WI38 (cell line): ENCODE measurements around the gene ASH1L.

Source experiments
- H3K4me3 ChIP-seq: 2 replicates; pipeline ENCODE4 v1.5.1; 2011; ENCODE audit warnings: low read depth, mild to moderate bottlenecking, control low read depth, low read length
- TF ChIP-seq, protein P1 (sequence below): IDR thresholded peaks from 2 replicates; pipeline ENCODE4 v1.5.1; 2012; ENCODE audit warnings: low read depth, mild to moderate bottlenecking, control low read depth, low read length

The ASH1L gene

DNA sequence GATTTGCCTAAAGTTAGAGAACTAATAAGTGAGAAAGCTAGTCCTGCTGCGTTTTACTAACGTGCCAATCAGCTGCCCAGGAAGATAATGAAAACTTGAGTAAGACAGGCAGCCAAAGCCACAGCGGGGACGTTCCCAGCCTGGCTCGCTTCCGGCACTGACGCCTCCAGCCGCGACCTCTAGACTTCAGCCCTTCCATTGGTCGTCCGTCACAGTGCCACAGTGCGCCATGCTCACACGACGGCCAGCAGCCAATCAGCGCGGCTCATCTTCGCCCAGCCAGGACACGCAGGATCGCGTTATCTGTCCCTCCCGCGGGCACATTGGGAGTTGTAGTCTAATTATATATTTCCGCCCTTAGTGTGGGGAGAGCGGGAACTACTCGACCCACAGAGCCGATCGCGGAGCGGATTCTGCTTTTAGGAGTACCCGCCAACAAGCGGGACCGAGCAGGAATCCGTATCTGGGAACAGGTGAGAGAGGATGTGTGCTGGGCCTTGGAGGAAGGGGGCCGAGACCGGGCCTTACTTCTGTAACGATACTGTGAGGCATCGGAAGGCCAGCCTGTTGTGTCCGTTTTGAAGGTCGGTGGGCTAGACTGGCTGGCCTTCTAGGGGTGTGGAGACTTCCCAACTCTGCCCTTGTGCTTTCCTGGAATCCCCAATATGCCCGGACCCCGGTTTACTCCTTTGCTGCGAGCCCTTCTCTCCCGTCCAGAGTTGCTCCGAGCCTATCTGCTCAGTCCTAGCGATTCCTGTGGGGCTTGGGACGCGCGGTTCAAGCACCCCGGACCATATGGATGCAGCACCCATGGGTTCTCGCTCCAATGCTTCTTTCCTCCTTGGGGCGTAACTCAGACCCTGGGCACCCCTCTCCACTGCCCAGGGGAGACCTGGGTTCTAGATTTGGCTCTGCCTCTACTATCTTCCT is 253.8 kb downstream of the ASH1L start, which contains the start of gene FDPS:
Gene FDPS (plus strand): TSS at position 374 of the 930 bp plus-strand sequence. CDS start 924 bp downstream, outside the sequence.
- peak within 1 kb of the TSS; percentile 90 for H3K4me3 ChIP-seq
- TF ChIP-seq, protein P1, sequence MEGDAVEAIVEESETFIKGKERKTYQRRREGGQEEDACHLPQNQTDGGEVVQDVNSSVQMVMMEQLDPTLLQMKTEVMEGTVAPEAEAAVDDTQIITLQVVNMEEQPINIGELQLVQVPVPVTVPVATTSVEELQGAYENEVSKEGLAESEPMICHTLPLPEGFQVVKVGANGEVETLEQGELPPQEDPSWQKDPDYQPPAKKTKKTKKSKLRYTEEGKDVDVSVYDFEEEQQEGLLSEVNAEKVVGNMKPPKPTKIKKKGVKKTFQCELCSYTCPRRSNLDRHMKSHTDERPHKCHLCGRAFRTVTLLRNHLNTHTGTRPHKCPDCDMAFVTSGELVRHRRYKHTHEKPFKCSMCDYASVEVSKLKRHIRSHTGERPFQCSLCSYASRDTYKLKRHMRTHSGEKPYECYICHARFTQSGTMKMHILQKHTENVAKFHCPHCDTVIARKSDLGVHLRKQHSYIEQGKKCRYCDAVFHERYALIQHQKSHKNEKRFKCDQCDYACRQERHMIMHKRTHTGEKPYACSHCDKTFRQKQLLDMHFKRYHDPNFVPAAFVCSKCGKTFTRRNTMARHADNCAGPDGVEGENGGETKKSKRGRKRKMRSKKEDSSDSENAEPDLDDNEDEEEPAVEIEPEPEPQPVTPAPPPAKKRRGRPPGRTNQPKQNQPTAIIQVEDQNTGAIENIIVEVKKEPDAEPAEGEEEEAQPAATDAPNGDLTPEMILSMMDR, result no peak

DNA sequence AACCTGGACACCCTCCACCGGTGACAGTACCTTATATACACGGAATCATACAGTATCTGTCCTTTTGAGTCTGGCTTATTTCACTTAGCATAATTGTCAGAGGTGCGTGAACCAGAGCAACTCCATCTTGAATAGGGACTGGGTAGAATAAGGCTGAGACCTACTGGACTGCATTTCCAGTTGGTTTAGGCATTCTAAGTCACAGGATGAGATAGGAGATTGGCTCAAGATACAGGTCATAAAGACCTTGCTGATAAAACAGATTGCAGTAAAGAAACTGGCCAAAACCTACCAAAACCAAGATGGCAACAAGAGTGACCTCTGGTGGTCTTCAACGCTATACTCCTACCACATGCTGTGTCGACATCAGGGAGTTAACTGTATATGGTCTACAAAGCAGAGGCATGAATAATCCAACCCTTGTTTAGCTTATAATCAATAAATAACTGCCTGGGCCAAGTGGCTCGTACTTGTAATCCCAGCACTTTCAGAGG is 255.3 kb downstream of the ASH1L start:
- no peak overlapping the region for H3K4me3 ChIP-seq
- TF ChIP-seq, protein P1, result no peak

DNA sequence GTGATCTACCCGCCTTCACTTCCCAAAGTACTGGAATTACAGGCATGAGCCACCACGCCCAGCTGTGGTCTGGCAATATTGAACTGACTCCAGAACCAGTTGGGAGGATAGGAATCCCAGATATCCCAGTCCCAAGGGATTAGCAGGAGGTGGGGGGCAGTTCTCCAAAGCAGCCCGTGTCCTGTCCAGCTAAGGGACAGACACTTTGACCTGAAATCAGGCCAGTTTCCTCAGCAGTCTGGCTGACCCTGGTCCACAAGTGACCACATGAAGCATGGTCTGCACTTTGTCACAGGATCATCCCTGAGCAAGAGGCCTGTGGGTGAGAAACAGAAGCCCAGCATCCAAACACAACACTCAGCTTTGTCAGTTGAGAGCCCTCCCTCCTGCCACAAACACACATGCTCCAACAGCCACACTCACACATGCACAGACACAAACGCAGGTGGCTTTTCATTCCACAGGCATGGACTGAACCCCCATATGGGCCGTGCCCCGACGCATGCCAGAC is 256.7 kb downstream of the ASH1L start:
- H3K4me3 ChIP-seq, result no peak overlapping the region
- TF ChIP-seq, protein P1, result no peak

DNA sequence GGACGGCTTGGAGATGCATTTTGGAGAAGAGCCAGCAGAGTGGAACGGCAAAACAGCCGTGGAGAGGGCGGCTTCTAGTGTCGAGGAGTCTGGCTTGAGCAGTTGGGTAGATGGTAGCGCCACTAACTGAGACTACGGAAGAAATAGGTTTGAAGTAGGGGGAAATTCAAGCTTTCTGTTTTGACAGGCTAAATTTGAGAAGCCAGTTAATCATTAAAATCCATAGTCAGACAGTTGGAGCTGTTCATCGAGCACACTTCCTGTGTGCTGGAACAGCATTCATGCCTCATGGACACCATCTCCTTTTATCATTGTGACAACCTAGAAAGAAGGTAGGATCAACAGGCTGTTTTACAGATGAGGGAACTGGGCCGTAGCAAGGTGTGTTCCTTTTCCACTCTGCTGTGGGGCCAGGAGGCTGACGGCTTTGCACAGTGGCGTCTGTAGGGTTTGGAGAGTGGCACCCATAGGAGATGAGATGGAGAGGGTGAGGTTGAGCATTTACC is 258.0 kb downstream of the ASH1L start:
- no peak overlapping the region for H3K4me3 ChIP-seq
- TF ChIP-seq, protein P1, result no peak

DNA sequence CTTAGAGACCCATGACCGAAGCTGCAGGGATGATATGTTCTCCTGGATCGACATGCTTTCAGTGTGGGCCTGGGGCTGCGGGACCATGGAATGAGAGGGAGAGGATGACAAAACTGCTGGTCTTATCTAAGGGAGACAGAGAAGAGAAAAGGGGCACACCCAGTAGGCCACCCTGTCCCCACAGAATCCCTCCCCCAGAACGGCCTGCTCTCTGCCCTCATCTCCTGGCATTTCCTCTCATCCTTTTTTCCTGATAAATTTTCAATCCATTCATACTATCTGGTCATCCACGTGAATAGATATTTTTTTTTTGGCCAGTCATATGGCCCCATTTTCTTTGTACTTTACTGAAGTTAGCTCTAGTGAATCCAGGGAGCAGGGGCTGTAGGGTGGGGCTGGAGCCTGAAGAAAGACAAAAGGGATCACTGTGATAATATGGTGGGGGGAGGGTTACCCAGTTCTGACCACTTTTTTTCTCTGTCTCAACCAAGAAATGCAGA is 261.2 kb downstream of the ASH1L start, which contains the start of gene PKLR:
Gene PKLR (minus strand): TSS at position 97 of the 500 bp plus-strand sequence. CDS start 43 bp downstream, at position 54.
- no peak within 1 kb of the TSS for H3K4me3 ChIP-seq
- TF ChIP-seq, protein P1, result no peak

DNA sequence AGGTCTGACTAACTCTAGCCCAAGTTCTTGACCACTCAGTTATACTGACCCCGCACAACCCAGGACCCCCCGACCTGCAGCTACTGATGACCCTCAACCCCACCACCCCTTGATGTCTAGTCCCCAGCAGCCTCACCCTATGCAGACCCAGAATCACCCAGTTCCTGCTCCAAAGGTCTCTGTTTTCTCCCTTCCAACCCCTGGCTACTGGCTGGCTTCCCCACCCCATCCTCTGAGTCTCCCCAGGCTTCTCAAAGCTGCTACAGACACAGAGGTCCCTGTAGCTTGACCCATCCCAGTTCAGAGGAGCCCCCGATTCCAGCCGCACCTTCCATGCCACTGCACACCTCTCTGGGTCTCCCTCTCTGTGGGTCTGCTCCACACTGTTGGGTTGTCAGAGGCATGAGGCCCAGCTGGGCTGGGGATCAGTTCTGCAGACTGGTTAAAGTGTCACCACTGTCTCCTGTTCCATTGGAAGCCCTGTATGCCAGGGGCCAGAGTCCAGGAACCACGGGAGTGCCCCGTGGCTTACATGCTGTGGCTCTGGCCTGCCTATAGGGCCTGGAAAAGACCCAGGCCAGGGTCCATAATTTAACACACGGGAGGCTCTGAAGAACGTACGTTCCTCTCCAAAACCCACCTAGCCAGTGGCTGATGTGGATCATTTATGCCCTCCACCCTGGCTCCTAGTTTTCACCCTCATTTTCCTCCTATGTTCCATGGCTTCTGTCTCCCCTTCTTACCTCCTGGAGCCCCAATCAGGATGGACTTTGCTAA is 261.9 kb downstream of the ASH1L start:
- TF ChIP-seq, protein P1, result no peak
- no peak overlapping the region for H3K4me3 ChIP-seq
